HG03103 (cell line): Measurements from ENCODE around the gene NIM1K.
"Not testable (repeated sequence)": the region's sequence is repeated elsewhere in the genome, so short reads cannot be mapped to it uniquely, and the experiment has no call there.

ENCODE experiments used
- ATAC-seq: cut with Tn5 transposase; IDR thresholded peaks from one replicate; pipeline ENCODE4 v1.9.1; 2021; ENCODE audit warnings: low read depth; ENCODE audit not compliant: unreplicated experiment

NIM1K gene

DNA sequence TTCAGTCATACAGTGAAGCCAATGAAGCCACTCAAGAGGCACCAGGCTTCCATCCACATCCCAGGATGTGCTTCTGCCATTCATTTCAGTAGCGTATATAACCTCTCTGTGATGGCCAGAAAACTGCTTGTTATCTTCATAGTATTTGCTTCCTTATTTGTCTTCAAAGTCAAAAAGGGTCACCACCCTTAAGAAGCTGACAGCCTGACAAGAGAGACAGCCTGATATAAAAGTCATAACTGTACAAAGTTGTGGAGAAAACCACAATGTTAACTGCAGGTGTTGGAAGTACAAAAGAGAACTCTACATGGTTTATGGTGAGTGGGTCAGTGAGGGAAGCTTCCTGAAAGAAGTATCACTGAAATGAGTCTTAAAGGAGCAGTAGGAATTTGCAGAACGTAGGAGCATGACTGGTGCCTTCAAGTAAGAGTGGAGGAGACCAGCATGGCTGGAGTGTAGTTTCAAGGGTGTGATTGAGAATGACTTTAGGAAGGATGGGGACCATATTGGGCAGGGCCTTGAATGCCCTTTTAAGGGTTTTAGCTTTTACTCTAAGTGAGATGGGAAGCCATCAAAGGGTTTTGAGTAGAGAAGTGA lies 33.7 kb downstream of the NIM1K start:
- ATAC-seq = no peak

DNA sequence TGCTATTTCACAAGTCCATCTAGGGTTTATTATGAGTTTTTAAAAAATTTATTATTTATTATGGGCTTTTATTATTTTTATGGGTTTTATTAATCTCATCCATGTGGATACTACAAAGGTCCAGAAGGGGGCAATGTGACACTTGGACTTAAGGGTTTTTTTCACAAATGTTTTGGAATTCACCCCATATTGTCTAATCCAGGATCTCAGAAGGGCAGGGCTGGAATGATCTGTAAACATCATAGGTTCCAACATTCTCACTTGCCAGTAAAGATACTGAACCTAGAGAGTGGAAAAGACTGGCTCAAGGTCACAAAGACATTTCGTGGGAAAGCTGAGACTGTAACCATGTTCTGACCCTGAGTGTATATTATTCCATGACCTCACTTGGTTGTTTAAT lies 35.6 kb downstream of the NIM1K start:
- no peak for ATAC-seq

DNA sequence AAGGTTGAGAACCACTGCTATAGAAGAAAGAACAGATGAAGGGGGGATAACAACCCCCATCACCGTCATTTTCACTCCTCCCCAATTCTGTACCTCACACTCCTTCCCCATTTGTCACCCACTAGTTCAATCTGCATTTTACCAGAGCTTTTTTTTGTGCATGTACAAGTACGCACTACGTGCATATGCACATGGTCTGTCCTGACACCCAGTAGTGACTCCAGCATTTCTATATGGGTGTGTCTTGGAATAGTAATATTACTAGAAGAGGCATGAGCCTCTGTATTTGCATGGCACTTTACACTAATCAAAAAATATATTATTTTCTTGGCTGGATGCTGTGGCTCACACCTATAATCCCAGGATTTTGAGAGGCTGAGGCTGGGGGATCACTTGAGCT lies 38.7 kb downstream of the NIM1K start:
- ATAC-seq = no peak

DNA sequence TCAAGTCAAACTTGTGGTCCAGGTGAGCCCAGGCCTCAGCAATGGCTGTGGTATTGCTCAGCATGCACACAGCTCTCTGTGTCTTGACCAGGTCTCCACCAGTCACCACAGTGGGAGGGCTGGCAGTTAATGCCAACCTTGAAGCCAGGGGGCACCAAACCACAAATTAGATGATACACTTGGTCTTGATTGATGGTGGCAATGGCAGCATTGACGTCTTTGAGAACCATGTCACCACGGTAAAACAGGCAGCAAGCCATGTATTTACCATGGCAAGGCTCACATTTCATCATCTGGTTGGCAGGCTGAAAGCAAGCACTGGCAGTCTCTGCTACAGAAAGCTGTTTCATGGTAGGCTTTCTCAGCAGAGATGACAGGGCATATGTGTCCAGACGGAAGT lies 40.0 kb downstream of the NIM1K start:
- no peak for ATAC-seq

DNA sequence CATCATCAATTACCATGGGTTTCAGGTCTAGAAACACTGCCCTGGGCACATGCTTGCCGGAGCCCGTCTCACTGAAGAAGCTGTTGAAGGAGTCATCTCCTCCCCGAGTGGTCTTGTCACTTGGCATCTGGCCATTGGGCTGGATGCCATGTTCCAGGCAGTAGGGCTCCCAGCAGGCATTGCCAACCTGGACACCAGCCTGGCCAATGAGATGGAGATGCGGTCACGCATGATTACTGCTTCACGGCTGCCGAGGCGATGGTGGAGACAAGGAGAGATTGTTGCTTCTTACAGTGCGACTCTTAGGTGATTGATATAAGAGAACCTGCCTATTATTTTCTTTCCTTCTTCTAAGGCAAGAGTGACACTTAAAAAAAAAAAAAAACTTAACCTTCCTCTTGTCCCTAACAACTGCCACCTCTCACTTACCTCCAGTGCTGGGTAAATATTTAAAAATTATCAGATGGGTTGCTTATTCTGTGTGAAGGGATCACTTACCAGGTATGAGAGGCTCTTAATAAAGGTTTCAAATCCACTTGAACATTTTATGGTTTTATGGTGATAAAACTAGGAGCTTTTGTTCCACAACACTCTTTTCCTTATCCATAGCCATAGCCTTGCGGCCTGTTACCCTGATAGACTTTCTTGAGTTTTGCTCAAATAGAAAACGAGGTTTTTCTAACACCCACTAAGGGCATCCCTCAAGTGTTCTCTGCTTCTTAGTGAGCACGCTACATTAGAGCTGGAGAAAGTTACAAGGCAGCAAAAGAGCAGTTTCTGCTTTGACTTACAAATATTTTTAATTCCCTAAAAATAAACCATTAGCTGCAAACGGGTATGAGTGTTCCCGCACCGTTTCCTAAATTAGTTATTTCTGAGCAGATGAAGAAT lies 41.2 kb downstream of the NIM1K start:
- no peak for ATAC-seq

DNA sequence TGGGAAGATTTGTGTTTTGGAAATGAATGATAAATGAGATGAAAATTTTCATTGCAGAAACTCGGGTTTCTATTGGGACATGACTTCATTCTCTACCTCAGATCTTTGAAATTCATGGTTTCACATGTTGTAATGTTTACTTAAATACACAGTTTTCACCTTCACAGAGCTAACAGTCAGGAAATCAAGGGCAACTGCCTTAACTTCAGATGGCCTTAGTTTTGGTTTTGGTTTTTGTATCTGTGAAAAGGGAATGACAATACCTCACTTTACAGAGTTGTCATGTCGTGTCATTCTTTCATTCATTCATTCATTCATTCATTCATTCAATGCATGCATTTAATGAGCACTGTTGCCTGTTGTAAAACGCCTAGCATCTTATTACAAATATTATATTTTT lies 41.9 kb downstream of the NIM1K start:
- peak; percentile 63 for ATAC-seq

DNA sequence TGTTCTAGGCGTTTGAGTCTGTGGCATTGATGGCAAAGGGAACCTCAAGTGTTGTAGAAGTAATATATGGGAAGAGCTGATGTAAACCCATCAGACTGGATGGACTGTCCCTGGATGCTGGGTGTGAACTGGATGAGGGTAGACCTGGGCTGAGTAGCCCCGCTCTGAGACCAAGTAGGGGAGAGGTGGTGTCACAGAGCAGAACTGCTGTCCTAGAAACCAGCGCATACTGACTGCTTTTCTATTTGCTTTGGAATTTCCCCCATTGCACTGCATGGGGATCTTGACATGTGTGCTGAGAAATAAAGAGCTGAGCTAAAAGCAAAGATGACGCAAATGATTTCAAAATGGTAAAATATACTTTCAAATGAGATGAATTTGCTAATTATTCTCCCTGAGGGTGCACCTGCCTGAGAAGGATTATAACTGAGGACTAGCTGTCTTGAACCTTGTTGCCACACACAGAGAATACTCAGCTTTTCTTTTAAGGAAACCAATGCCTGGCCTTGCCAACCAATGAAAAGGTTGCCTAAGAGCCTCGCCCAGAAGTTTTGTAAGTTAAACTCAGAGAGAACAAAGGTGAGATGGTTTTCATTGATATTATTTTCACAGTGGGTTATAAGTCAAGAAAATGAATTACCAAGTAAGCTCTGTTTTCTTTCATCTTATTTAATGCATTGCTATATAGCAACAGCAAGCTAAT lies 44.8 kb downstream of the NIM1K start:
- ATAC-seq = no peak

DNA sequence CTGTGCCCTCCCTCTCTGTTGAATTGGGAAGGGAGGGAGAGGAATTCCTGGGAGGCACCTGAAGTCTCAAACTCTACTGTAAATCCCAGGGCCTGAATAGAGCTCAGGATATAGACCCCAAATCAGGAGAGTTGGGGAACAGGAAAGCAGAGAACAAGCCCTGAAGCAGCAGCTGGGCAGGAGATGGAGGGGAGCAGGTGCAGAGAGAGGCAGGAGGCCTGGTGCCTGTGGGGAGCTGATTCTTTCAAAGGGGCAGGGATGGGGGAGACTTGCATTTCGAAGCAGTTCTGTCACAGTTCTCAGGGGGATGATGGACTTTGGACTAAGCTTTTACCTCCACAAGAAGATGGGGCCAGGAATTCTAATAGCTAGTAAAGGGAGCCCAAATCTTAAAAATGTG lies 50.2 kb downstream of the NIM1K start:
- ATAC-seq = no peak

DNA sequence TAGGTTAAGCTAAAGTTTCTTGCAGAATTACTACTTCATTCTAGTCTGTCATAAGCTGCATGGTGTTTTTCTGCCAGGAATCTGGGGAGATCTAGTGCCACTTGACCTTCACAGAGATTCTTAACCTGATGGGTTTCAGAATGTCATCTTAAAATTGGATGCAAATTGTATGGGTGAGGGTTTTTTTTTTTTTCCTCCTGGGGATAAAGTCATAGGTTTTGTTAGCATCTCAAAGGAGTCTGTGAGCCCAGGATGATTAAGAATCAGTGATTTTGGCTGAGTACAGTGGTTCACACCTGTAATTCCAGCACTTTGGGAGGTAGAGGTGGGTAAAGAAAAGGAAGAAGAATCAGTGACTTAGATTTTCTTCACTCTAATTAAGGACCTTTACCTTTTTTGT lies 51.2 kb downstream of the NIM1K start:
- ATAC-seq = no peak

DNA sequence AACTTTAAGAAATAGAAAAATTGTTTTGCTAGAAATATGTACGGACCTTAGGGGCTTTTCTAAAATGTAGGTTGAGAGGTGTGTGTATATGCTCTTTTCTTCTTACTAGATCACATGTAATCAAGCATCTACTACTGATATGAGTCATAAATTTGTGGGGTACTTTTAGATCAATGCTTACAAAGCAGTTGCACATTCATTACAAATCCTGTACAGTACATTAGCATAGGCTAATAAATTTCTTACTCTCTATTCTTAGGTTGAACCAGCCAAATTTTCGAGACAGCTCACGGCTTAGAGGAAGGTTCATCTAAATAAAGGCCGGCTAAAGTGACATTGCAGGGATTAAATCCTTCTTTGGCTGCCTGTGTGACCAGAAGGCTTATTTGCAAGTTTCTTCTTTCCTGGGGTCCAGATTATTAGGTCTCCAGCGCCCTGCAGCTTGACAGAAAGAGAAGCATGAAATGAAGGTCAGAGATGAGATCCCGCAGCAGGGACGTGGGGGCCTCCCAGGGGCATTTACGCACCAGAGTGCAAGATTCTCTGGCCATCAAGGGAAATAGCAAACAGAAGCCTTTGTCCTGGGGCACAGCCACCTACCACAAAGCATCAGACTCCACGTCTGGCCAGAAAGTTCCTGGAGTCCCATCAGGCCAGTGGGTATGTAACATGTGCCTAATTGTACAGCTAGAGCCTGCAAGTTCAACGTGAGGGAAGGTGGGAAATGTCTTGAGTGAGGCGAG lies 53.0 kb downstream of the NIM1K start:
- ATAC-seq = peak; percentile 79

DNA sequence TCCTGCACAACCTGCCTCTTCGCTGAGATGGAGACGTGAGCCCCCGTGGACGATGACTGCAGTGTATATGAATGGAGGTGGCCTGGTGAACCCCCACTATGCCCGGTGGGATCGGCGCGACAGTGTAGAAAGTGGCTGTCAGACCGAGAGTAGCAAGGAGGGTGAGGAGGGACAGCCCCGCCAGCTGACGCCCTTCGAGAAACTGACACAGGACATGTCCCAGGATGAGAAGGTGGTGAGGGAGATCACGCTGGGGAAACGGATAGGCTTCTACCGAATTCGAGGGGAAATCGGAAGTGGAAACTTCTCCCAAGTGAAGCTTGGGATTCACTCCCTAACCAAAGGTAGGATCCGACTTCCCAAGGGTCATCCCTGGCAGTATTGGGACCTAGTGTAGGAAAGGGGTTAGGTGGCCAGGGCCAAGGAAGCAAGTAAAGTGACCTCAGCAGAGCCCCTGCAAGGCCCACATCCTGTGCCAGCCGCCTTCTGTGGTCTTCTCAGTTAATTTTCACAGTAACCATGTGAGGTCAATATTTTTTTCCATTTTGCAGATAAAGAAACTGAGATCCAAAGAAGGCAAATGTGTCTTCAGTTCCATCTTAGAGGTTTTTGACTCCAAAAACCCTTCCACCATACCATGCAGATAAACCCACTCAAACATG lies 53.8 kb downstream of the NIM1K start:
- ATAC-seq = no peak

DNA sequence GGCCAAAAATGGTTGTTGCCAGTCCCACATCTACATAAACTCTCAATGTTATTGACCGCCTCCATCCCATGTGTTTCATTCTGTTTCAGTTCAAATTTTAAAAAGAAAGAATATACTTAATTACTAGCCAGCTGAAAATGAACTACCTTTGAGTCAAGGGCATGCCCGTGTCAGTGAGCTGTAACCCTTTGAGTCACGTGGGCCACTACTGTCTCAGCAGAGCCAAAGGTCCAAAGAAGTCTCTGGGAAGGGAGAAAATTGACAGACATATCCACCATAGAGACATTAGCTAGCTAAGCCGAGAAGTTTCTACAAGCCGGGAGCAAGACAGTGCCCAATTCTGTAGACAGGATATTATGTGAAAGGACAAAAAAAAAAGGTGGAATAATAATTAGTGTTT lies 59.7 kb downstream of the NIM1K start:
- no peak for ATAC-seq

DNA sequence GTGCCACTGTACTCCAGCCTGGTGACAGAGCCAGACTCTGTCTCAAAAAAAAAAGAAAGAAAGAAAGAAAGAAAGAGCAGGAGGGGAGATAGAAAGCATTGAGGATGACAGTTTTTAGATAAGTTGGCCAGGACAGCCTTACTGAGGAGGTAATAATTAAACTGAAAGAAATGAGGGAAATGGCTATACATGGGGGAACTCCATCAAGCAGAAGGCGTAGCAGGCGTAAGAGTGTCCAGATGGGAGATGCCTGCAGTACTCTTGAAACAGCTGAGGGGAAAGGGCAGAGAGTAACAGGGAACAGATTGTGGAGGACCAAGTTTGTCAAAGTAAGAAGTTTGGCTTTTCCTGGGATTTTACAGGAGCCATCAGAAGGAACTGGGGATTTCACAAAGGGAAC lies 63.7 kb downstream of the NIM1K start:
- ATAC-seq = no peak

DNA sequence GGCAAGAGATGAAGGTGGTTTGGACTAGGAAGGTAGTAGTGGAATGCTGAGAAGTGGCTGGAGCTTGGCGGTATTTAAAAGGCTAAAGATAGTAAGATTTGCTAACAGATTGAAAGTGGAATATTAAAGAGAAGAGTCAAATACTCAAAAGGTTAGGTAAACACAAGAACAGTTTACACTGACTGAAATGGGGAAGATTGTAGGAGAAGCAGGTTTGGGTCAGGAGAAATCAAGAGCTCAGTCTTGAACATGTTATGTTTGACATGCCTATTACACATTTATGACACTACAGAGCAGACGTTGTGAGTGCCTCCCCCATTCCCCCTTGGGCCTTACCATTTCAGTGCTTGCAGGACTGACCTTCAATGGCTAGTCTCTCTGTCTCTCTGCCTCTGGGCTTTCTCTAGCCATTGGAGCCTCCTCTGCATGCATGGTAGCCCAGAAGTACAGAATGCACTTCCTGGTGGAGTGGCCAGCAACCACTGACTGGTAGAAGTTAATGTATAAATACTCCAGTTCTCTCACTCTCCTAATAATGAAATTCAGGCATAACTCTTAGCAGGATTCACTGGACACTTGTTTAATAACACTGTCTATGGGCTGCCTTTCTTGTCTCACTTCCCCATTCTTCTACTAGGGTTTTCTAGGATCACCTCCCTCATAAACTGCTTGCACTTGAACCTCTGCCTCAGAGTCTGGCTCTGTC lies 64.4 kb downstream of the NIM1K start:
- no peak for ATAC-seq

DNA sequence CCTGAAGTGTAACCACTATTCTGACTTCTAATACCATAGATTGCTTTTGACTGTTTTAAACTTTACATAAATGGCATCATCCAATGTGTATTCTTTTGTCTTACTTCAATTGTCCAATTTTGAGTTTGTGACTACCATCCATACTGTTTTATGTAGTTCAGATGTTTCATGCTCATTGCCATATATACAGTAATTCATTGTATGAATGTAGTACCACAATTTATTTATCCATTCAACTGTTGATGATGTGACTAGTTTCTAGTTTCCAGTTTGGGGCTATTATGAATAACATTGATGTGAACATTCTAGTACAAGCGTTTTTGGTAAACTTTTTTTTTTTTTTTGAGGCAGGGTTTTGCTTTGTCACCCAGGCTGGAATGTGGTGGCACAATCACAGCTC lies 66.1 kb downstream of the NIM1K start:
- no peak for ATAC-seq

DNA sequence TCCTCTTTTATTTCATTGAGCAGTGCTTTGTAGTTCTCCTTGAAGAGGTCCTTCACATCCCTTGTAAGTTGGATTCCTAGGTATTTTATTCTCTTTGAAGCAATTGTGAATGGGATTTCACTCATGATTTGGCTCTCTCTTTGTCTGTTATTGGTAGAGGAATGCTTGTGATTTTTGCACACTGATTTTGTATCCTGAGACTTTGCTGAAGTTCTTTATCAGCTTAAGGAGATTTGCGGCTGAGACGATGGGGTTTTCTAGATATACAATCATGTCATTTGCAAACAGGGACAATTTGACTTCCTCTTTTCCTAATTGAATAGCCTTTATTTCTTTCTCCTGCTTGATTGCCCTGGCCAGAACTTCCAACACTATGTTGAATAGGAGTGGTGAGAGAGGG lies 70.2 kb downstream of the NIM1K start:
- ATAC-seq = not testable (repeated sequence)

DNA sequence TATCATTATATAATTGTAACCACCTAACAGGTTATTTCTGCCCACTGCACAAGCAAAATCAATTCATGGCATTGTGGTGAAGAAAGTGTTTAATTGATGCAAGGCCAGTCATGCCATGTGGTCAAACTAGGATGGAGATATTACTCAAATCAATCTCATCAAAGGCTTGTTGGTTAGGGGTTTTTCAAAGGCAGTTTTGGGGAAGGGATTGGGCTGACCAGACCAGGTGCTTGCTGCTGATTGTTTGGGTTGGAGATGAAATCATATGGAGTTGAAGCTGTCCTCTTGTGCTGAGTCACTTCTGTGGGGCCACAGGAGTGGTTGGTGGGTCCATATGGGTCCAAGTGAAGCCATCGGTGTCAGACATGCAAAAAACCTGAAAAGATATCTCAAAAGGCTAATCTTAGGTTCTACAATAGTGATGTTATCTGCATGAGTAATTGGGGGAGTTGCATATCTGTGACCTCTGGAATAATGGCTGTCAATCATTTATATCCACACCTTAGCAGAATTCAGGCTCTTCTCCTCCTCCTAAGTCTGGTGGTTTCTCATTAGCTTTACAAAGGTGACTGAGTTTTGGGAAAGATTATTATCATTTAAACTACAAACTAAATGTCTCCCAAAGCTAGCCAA lies 76.3 kb downstream of the NIM1K start:
- no peak for ATAC-seq

DNA sequence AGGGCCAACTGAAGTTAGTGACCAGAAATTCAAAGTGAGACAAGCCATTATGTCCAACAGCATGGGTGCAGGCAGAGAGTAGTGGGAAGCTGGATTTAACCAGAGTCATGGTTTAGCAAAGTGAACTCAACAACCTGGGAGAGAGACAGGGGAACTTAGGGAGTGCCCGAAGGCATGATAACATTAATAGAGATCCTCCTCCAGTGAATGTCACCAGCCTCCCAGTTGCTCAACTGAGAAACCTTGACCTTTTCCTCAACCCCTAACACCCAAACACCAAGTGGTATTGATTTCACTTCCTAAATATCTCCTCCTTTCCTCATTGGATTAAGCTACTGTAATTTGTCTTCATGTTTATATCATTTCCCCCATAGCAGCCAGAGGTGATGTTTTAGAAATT lies 78.6 kb downstream of the NIM1K start:
- no peak for ATAC-seq

DNA sequence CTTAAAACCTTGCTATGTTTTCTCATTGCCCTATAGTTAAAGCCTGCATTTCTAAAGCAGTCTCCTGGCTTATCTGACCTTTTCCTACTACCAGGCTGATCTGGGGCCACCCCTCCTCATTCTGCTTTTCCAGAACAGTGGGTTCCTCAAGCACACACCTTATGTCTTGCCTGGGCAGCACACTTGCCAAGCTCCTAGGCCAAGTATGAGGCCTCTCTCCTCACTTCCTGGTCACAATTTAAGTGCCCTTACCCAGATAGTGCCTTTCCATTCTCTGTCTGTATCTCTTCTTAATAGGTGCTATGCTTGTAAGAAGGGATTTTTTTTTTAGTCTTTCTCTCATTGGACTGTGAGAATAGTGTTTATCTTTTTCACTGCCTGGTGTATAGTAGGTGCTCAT lies 81.5 kb downstream of the NIM1K start:
- no peak for ATAC-seq
